GM21447 (cell line): ENCODE data around the gene GET3.
"Not testable (repeated sequence)": the region's sequence is repeated elsewhere in the genome, so short reads cannot be mapped to it uniquely, and the experiment has no call there.

Source experiments
- ATAC-seq: cut with Tn5 transposase; IDR thresholded peaks from one replicate; pipeline ENCODE4 v1.9.1; 2021; ENCODE audit not compliant: unreplicated experiment

Gene GET3

DNA sequence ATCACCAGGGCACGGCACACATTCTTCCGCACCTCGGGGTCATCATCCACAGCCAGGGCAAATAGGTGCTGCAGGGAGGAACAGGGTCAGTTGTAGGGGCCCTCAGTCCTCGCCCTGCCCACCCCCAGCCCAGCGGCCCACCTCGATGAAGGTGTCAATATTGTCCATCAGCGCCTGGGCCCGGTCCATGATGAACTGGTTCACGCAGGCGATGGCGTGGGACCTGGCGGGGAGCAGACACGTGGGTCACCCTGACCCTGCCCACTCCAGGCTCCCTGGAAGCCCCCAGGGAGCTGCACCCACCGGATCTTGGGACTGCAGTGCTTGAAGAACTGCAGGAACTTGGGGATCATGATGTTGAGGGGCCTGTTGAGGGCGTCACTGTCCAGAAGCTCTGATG, 22.2 kb upstream of the GET3 start:
- no peak for ATAC-seq

DNA sequence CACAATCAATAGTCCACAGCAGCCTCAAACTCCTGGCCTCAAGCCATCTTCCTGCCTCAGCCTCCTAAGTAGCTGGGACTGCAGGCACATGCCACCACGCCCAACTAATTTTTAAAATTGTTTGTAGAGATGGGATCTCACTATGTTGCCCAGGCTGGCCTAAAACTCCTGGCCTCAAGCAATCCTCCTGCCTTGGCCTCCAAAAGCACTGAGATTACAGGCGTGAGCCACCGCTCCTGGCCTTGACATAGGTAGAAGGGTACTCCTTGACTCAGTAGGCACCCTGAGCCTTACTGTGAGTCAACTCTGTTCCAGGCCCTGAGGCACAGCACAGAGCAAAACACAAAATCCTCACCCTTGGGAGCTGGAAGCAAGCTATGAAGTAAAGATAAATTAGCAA, 21.4 kb upstream of the GET3 start:
- no peak for ATAC-seq

DNA sequence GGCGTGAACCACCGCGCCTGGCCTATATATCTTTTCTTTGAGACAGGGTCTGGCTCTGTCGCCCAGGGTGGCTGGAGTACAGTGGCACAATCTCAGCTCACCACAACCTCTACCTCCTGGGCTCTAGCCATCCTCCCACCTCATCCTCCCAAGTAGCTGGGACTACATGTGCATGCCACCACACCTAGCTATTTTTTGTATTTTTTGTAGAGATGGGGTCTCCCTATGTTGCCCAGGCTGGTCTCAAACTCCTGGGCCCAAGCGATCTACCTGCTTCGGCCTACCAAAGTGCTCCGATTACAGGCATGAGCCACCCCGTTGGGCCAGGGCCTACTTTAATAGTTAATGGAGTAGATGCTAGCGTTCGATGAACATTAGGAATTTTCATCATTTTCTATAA, 17.0 kb upstream of the GET3 start:
- ATAC-seq, result no peak

DNA sequence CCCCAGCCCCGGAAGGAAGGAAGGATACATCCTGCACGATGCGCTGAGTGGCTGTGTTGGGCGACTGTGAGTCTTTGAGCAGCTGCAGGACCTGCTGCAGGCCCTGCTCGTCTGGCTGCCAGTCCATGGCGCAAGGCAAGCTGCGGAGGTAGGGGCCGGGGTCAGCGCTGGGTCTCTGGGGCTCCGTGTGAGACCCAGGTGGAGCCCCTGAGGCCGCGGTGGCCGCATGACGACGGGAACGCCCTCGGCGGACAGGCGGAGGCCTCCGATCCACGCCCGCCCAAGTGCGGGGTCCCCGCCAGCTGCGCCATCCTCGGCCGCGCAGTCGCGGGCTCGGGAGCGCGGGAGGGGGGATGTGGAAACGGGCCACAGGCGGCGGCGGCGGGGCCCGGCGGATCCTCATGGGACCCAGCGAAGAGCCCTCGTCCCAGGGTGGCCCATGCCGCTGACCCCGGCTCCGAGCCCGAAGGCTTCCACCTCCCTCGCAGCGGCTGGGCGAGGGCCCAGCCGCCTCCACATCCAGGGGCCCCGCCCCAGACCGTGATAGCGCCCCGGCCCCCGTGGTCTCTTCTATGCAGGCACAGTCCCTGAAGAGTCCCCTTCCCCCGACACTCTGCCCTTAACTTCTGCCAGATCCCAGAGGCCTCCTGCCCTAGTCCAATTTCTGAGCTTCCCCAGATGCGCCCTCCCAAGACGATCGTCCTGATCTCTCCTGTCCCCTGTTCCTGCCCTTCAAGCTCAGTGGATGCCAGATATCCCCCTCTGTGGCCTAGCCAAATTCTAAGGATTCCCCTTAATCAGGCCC, 16.2 kb upstream of the GET3 start:
- no peak for ATAC-seq

DNA sequence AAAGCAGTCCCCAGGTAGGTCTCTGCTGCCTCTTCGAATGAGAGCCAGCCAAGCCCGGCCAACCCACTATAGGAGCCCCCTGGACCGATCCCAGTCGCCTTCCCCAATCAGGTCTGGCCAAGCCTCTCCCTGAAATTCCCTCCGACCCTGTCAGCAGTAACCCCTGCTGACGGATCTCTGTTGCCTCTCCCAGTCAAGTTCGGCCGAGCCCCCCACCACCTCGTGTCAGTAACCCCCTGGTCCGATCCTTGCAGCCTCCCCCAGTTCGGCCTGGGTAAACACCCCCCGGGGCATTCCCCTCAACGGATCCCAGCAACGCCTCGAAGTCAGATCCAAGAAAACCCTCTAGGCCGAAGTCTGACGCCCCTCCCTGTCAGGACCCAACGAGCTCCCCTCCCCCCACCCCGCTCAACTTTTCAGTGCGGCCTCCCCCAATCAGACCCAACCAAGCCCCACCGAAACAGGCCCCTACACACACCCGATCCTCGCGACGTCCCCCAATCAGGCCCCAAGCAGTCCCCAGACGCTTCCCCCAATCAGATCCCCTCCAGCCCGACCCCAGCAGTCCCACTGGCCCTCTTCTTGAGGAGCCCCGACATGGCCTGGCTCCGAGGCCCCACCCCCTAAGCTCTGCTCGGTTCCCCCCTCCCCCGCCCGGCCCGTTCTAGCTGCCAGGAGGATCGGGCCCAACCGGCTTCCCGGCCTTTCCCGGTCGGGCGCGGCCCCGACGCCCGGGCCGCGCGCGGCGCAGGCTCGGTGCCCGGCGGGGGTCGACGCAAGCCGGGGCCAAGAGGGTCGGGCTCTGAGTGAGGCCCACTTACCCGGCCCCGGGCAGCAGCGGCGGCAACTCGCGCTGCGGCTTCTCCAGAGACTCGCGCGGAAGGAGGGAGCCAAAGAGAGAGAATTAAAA, 15.4 kb upstream of the GET3 start:
- ATAC-seq, result peak; percentile 24

DNA sequence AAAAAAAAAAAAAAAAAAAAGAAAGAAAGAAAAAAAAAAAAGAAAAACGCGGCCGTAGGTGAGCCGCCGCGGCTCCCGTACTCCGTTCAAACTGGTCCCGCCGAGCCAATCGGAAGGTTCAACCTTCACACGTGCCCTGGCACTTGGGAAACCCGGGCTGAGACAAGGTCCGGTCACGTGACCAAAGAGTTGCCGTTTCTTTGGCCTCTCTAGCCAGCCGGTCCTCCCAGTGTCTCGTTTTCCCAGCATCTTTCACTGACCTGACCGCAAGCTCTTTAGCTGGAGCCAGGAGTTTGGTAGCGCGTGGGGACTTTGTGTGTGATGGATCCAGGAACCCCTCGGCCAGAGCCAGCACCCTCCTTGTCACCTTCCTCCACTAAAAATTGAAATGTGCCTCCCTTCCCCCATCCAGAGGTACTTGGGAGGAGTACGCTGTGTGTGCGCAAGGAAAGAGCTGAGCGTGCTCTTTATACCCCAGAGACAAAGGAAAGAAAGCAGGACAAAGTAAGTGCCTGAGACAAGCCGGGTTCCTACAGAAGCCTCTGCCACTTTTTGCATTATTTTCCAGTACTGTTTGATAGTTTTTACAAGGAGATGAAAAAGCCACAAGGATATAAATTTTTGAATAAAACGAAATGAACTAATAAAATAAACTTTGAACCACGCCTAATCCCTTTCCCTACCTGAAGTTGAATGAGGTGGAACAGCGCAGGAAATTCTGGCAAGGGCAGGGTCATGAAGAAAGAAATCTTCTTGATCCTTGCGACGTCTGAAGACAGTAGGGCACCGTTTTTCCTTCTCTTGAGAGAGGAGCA, 14.5 kb upstream of the GET3 start:
- ATAC-seq, result peak; percentile 78

DNA sequence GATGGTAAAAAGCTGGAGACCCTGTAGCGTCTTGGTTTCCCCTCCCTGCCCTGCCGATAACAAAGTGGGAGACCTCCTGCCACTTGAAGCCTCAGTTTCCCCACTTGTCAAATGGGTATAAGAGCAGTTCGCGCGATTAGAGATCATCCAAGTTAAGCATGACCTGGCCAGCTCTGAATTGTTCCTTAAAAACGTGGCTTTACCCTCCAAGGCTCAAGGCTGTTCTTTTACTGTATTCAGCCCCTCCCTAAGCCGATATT, 14.0 kb upstream of the GET3 start:
- no peak for ATAC-seq

DNA sequence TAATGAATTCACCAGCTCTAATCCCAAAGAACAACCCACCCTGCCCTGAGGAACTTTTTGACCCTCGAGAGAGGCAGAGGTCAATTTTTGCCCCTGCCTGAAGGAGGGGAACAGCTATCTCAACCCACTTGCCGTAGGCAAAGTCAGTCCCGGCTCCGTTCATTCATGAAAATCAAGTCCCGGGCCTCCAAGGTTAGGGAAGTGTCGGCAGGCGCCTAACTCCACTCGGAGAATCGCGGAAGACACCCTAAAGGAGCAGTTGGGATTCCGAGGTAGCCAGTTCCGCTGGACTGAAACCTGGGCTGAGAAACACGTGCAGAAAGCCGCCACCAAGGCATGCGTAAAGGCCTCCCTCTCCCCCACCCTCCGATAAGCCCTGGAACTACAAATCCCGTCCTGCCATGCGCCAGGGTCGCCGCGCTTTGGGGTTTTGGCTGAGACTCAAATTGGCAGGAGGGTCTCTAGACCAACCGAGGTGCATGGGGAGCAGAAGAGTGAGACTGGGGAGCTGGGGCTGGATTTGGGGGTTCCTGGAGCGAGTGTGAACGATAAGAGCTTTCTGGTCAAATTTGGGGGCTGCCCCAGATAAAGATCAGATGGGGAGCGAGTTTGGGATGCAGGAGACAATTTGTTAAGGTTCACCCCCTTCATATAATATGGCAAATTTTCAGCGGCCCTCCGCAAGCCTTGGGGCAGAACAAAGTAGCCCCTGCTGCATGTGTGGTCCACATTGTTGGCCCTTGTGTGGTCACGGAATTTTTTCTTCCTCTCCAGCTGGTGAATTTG, 13.5 kb upstream of the GET3 start, which contains the start of gene TNPO2:
TNPO2 (minus strand) TSS at position 292 of the 786 bp plus-strand sequence. CDS start 2,955 bp downstream, outside the sequence.
- no peak for ATAC-seq

DNA sequence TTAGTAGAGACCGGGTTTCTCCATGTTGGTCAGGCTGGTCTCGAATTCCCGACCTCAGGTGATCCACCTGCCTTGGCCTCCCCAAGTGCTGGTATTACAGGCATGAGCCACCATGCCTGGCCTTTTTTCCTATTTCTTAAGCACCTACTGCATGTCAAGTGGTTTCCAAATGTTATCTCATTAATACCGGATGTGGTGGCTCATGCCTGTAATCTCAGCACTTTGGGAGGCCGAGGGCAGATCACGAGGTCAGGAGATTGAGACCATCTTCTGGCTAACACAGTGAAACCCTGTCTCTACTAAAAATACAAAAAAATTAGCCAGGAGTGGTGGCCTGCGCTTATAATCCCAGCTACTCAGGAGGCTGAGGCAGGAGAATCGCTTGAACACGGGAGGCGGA, 11.7 kb upstream of the GET3 start:
- ATAC-seq, result not testable (repeated sequence)

DNA sequence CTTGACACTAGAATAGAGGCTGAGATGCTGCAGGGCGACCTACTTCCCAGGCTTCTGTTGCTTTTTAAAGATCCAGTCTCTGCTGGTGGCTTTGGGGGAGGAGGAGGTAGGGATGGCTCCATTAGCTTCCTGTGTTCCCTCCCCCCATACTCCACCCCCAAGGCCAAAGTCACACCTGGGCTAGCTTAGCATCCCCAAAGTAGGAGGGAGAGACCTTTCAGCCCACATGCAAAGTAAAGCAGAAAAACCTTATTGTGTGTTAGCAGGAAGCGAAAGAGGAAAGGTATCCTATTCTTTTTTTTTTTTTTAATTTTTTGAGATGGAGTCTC, 10.3 kb upstream of the GET3 start:
- no peak for ATAC-seq

DNA sequence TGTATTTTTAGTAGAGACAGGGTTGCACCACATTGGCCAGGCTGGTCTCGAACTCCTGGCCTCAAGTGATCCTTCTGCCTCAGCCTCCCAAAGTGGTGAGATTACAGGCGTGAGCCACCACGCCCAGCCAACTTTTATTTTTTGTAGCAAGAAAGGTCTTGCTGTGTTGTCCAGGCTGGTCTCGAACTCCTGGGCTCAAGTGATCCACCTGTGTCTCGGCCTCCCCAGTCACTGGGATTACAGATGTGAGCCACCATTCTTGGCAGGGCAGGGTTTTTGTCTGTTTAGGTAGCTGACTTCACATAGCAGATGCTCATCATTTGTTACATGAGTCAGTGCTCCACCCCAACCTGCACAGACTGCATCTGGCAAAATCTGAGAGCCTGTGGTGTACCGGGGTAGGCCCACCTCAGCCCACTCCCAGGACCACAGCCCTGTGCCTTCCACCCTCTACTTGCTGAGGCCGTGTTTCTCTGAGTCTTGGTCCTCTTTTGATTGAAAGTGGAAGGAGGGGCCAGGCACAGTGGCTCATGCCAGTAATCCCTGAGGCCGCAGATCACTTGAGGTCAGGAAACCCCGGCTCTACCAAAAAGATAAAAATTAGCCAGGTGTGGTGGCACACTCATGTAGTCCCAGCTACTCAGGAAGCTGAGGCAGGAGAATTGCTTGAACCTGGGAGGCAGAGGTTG, 9.4 kb upstream of the GET3 start:
- no peak for ATAC-seq

DNA sequence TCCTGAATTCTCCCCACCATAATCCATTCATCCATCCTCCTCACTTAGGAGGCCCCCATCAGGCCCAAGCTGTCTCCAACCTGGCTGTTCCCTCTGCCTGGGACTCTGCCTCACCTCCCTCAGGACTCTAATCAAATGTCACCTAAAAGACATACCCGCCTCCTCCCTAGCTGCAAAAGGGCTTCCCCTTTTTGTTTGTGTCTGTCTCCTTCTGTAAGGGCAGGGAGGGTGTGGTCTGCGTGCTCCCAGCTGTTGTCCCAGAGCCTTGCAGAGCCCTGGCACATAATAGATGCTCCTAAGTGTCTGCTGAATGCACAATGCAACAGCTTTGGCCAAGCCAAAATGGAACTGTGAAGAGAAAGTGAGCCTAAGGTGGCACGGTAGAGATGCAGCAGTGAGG, 7.2 kb upstream of the GET3 start:
- ATAC-seq, result no peak

DNA sequence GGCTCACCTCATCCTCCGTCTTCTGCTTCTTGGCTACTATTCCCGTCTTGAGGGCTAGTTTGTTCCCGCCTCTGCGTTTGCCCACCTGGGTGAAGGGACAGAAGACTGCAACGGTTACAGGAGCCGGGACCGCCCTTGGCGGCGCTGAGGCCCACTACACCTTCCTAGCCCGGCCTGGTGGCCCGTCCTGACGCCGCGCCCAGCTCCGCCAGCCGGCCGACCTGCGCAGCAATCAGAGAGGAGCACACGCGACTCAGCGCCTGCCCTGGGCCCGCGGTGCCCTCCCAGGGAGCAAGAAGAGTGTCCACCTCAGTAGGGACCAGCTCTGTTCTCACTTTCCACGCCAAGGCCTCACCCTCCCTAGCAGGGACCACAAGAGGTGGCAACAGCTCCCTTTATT, 6.0 kb upstream of the GET3 start:
- no peak for ATAC-seq

DNA sequence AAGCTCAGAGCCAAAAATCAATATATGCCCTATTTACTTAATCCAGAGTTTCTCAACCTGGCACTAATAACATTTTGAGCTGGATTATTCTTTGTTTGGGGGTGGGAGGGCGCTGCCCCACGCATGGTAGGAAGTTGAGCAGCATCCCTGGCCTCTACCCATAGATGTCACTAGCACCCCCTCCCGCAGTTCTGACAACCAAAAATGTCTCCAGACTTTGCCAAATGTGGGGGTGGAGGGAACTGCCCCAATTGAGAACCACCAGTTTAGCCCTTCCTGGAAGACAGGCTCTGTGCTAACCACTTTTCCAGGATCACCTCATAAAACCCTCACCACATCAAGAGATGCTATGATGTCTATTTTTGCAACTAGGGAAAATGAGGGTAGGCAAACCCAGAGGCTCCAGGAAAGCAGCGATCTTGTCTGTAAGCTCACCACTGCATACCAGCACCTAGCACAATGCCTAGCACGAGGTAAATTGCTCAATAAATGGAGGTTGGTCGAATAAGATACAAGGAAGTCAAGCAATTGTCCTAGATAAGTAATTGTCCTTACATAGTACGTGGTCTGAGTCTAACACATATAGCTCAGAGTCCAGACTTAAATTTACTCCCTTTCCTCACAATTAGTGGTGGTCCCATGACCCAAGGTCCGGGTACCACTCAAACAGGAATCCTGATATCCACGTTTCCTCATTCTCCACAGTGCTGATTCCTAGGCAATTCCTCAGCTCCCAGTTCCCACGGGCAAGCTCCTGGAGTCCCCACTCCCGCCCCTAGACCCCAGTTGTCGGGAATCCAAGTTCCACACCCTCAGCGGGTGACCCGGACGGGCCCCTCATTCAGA, 3.7 kb upstream of the GET3 start:
- ATAC-seq, result no peak

DNA sequence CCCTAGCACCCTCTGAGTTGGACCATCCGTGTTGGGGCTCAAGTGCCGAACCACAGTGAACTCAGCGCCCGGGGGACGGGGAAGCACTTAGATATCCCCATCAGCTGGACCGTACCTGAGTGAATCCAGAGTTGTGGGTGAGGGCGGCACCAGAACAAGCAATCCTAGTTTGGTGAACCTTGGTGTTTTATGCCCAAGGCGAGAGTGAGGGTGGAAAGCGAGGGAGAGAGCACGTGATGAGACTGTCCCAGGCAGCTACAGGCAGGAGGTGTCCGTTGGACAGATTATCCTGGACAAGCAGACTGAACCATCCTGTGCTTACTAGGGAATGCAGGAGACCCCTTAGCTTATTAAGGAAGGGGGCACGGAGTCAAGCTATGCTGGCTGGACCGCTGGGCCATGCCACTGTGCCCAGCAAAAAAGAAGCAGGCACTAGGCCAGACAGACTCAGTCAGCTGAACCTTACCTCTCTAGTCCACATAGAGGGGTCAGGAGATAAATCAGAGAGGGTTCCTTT, 596 bp downstream of the GET3 start:
- ATAC-seq, result no peak

DNA sequence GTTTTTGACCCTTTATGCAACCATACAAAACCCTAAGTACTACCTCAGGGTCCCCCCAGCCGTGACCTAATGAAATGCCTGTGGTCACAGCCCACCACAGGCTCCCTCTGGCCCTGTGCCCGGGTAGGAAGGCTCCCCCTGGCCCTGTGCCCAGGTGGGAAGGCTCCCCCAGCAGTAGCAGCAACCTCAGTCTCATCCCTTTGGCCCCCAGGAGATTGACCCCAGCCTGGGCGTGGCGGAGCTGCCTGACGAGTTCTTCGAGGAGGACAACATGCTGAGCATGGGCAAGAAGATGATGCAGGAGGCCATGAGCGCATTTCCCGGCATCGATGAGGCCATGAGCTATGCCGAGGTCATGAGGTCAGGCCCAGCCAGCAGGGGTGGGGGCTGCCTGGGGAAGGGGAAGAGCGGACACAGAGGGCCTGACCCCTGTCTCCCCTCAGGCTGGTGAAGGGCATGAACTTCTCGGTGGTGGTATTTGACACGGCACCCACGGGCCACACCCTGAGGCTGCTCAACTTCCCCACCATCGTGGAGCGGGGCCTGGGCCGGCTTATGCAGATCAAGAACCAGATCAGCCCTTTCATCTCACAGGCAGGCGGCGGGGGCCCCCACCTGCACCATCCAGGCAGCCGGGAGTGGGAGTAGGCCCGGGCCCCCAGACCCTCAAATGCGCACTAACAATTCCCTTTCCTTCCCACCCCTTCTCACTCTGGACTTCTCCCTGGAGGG, 8.0 kb downstream of the GET3 start:
- no peak for ATAC-seq

DNA sequence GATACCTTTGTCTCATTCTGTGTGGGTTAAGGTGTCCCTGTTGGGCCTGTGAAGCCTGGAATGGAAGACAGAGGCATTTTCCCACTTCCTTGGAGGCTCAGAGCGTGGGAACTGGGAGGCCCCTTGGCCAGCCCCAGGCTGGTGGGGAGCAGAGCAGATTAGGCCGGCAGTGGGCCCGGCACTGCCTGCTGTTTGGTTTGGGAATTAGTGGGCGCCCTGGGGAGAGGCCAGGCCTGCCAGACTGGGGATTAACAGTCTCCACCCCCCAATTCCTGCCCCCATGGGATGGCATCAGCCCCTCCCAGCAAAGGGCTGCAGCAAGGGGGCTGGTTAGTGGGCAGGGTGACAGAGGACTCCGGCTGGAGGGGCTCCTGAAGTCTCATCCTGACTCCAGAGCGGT, 11.2 kb downstream of the GET3 start:
- no peak for ATAC-seq

DNA sequence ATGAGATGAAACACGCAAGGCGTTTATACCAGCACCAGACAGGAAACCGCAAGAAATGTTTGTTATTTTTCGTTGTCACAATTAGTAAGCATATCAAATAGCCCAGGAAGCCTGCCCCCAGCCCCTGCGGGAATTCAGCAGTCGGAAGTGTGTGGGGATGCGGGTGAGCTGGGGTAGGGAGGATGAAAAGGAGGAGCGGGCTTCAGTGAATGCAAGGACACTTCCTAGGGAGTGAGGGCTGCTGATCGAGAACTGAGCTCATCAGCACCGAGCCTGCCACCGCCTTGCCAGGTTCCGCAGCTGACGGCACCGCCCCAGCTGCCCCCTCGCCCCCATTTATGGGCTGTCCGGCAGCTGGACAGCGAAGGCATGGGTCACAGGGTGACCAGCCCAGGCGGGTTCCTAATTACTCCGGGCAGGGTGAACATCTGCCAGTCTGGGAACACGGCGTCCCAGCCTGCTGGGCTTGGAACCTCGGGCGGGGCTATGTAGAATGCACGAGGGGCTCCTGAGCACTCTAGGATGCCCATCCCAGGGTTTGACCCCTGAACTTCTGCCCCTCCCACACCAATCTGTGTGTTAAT, 12.7 kb downstream of the GET3 start:
- no peak for ATAC-seq
